22Rv1 (cell line): ENCODE results near the gene SPINT4.
A peak's percentile ranks its signal among the peaks of the same experiment; 100 is the strongest.

ENCODE experiments used
- H3K27ac ChIP-seq: fragments of 450-650 bp; 2 replicates; pipeline ENCODE4 v1.5.1; 2017
- ZFX ChIP-seq: fragments of 450-650 bp; IDR thresholded peaks from 2 replicates; pipeline ENCODE4 v1.6.1; 2017; ENCODE audit warnings: antibody characterized with exemption, borderline replicate concordance
- TF ChIP-seq, protein P1 (sequence below): fragments of 450-650 bp; IDR thresholded peaks from 2 replicates; pipeline ENCODE4 v1.5.1; 2017; ENCODE audit warnings: mild to moderate bottlenecking

Gene SPINT4

DNA sequence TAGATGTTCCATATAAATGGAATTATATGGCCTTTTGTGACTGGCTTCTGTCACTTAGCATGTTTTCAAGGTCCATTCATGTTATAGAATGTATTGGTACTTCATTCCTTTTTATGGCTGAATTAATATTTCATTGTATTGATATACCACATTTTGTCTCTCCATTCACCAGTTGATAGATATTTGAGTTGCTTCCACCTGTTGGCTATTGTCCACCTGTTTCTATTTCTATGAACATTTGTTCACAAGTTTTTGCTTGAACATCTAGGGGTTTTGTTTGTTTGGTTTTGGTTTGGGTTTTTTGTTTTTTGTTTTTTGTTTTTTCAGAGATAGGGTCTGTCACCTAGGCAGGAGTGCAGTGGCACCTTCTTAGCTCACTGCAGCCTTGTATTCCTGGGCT lies 46.3 kb downstream of the SPINT4 start:
- TF ChIP-seq, protein P1, sequence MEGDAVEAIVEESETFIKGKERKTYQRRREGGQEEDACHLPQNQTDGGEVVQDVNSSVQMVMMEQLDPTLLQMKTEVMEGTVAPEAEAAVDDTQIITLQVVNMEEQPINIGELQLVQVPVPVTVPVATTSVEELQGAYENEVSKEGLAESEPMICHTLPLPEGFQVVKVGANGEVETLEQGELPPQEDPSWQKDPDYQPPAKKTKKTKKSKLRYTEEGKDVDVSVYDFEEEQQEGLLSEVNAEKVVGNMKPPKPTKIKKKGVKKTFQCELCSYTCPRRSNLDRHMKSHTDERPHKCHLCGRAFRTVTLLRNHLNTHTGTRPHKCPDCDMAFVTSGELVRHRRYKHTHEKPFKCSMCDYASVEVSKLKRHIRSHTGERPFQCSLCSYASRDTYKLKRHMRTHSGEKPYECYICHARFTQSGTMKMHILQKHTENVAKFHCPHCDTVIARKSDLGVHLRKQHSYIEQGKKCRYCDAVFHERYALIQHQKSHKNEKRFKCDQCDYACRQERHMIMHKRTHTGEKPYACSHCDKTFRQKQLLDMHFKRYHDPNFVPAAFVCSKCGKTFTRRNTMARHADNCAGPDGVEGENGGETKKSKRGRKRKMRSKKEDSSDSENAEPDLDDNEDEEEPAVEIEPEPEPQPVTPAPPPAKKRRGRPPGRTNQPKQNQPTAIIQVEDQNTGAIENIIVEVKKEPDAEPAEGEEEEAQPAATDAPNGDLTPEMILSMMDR, result no peak
- no peak for TF ChIP-seq ZFX
- H3K27ac ChIP-seq, result no peak overlapping the region

DNA sequence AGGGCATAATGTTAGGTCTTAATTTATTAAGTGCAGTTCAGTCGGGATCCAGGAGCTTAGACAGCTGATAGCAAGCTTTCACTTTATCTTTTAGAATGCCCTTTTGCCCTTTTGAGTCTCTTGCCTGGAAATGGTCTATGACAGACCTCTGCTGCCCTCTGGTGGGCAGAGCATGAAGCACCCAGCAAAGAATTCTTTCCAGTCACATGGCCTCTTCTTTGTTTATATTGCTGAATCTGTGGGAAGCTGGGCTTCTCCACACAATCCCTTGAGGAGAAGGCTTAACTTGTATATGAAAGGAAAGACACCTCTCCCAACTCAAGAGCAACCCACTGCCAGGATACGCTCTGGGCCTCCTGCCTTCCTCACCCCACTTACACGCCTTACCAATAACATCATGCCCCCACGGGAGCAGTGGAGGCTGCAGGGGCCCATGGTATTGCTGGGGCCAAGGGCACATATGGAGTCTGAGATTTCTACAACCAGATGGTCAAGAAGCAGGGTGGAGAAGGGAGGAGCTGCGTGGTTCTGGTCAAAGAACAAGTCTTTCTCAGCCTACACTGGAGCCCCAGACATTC lies 49.1 kb downstream of the SPINT4 start:
- H3K27ac ChIP-seq, result no peak overlapping the region
- no peak for TF ChIP-seq ZFX
- TF ChIP-seq, protein P1, result peak; percentile 89

DNA sequence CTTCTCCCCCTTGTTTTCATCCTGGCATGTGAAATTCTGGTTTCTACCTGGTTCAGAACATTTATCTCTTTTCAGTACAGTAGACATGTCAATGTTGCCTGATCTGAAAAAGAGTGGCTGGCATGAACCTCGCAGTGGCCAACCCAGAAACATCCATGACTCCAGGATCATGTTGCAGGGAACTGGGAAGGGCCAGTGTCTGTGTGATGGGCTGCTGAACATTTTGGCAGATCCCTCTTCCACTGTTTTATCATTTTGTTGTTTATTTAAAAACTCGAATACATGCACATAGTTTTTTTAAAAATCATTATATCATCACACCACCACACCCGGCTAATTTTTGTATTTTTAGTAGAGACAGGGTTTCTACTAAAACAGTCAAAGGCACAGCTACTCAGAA lies 50.5 kb downstream of the SPINT4 start:
- TF ChIP-seq, protein P1, result no peak
- TF ChIP-seq ZFX, result no peak
- H3K27ac ChIP-seq, result no peak overlapping the region

DNA sequence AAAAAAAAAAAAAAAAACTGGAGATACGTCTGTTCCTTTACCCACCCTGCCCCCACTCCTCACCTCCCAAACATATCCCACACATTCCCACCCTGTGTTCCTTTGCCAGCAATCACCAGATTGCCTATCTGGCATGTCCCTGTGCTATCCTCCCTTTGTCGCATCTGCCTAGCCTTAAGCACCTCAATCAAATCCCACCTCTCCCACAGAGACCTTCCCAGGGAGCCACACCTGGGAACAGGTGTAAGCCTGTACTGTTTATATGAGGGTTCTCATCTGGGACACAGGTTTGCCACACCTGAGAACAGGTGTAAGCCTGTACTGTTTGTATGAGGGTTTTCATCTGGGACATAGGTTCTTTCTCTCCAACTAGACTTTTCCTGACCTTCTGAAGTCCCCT lies 52.8 kb downstream of the SPINT4 start:
- TF ChIP-seq, protein P1, result no peak
- no peak for TF ChIP-seq ZFX
- H3K27ac ChIP-seq, result no peak overlapping the region

DNA sequence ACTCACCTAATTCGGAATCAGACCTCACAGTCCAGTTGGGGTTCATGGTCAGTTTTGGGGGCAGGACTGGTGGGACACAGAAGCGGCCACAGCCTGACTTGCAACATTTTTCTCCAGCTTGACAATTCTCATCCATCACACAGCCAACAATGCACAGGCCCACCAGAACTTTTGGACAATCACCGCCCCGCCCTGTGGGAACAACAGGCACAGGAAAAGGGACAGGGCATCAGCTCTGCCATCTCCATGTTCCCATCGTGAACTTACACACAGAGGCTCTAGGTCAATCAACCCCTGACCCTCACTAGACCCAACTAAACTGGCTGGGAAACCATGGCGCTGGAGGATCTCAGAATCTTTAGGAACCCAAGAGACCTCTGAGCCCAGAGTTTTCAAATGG lies 53.3 kb downstream of the SPINT4 start:
- H3K27ac ChIP-seq, result no peak overlapping the region
- TF ChIP-seq, protein P1, result no peak
- no peak for TF ChIP-seq ZFX
